SK-N-SH (cell line): ENCODE results near the gene PDPK1. TPM values are rescaled to one million over a fixed set of nuclear protein-coding genes. Genes with fewer than 3 reads are reported as not detected.

ENCODE experiments used
- CTCF ChIA-PET: fragments of 300-600, 350-600 bp; formaldehyde crosslinking; extraction: SDS; loops from one replicate; lab custom pipeline; 2021; lab: Yijun Ruan, JAX
- POLR2A ChIA-PET: fragments of 350-600 bp; sonication (Branson Sonifier 250); formaldehyde crosslinking; extraction: SDS; loops from one replicate; lab custom pipeline; 2020; ENCODE audit warnings: antibody characterized with exemption, inconsistent platforms; lab: Yijun Ruan, JAX
- DNase-seq: peaks from one replicate; pipeline ENCODE4 v3.0.0; 2012
- H2AFZ ChIP-seq: fragments of 200-600 bp; sonication (generic); 2 replicates; pipeline ENCODE4 v1.8.1; 2016; ENCODE audit warnings: antibody characterized with exemption, mild to moderate bottlenecking, low read depth
- H3F3A ChIP-seq: fragments of 200-600 bp; sonication (generic); replicated peaks from 2 replicates; pipeline ENCODE3; 2016; ENCODE audit warnings: antibody characterized with exemption, mild to moderate bottlenecking; ENCODE audit not compliant: insufficient read depth
- H3K27ac ChIP-seq, 2 experiments: fragments of 200-500 bp in 1 of 2; fragments of 200-600 bp in 1 of 2; sonication (Bioruptor generic) in 1 of 2; sonication (generic), shearing (Covaris generic) in 1 of 2; 2 replicates each; pipeline versions ENCODE4 v1.5.1 to v1.6.1; 2014 to 2016; ENCODE audit warnings: low read depth in 2 of 2, inconsistent platforms in 1 of 2, low read length in 1 of 2, mild to moderate bottlenecking in 1 of 2, mixed read lengths in 1 of 2
- H3K27me3 ChIP-seq: fragments of 200-600 bp; sonication (generic), shearing (Covaris generic); 2 replicates; pipeline ENCODE4 v1.6.1; 2016; ENCODE audit warnings: mixed run types; ENCODE audit not compliant: insufficient read depth
- H3K36me3 ChIP-seq, 2 experiments: fragments of 200-500 bp in 1 of 2; fragments of 200-600 bp in 1 of 2; sonication (Bioruptor generic) in 1 of 2; sonication (generic) in 1 of 2; replicated peaks in 1 of 2; 2 replicates each; pipeline versions ENCODE3 to v1.5.1; 2014 to 2016; ENCODE audit warnings: low read length in 1 of 2, mild to moderate bottlenecking in 1 of 2; ENCODE audit not compliant: insufficient read depth in 2 of 2, control insufficient read depth in 1 of 2
- H3K4me1 ChIP-seq, 2 experiments: fragments of 200-500 bp in 1 of 2; fragments of 200-600 bp in 1 of 2; sonication (Bioruptor generic) in 1 of 2; sonication (generic), shearing (Covaris generic) in 1 of 2; 2 replicates each; pipeline versions ENCODE4 v1.5.1 to v1.6.1; 2014 to 2016; ENCODE audit warnings: low read depth in 1 of 2, low read length in 1 of 2, mixed run types in 1 of 2; ENCODE audit not compliant: insufficient read depth in 2 of 2, control insufficient read depth in 1 of 2
- H3K4me2 ChIP-seq: fragments of 200-600 bp; sonication (generic), shearing (Covaris generic); 2 replicates; pipeline ENCODE4 v1.6.1; 2017; ENCODE audit warnings: mixed run types
- H3K4me3 ChIP-seq, 2 experiments: fragments of 200-500 bp in 1 of 2; fragments of 200-600 bp in 1 of 2; sonication (Bioruptor generic) in 1 of 2; sonication (generic), shearing (Covaris generic) in 1 of 2; 2 replicates each; pipeline versions ENCODE4 v1.5.1 to v1.8.1; 2014 to 2016; ENCODE audit warnings: low read depth in 2 of 2, inconsistent platforms in 1 of 2, low read length in 1 of 2, mild to moderate bottlenecking in 1 of 2, mixed read lengths in 1 of 2, moderate library complexity in 1 of 2
- H3K79me2 ChIP-seq: fragments of 200-600 bp; sonication (generic); 2 replicates; pipeline ENCODE4 v1.8.1; 2017; ENCODE audit warnings: mild to moderate bottlenecking; ENCODE audit not compliant: insufficient read depth
- H3K9ac ChIP-seq: fragments of 200-600 bp; sonication (generic); 2 replicates; pipeline ENCODE4 v1.6.1; 2017; ENCODE audit warnings: mixed run types
- H3K9me2 ChIP-seq: fragments of 200-600 bp; sonication (generic); 2 replicates; pipeline ENCODE4 v1.6.1; 2017; ENCODE audit warnings: mixed run types
- H3K9me3 ChIP-seq: fragments of 200-600 bp; sonication (generic); 2 replicates; pipeline ENCODE4 v1.6.1; 2017; ENCODE audit warnings: mixed run types, mild to moderate bottlenecking, moderate library complexity
- H4K20me1 ChIP-seq: fragments of 200-600 bp; sonication (generic); 2 replicates; pipeline ENCODE4 v1.6.1; 2017; ENCODE audit warnings: mild to moderate bottlenecking, mixed run types; ENCODE audit not compliant: insufficient read depth
- CHD2 ChIP-seq: fragments of 150-350 bp; IDR thresholded peaks from 2 replicates; pipeline ENCODE4 v1.6.1; 2018; ENCODE audit warnings: low read length; ENCODE audit not compliant: partially characterized antibody
- EZH2phosphoT487 ChIP-seq: fragments of 200-600 bp; sonication (generic); IDR thresholded peaks from 2 replicates; pipeline ENCODE4 v1.6.1; 2017; ENCODE audit warnings: low read depth, mixed run types, mild to moderate bottlenecking, antibody characterized with exemption, moderate library complexity, borderline replicate concordance
- FOXJ3 ChIP-seq: sonication (generic); formaldehyde crosslinking; IDR thresholded peaks from 2 replicates; pipeline ENCODE4 v1.5.1; 2020; ENCODE audit warnings: mild to moderate bottlenecking, missing genetic modification reagents
- GATA2 ChIP-seq: sonication (generic); formaldehyde crosslinking; IDR thresholded peaks from 2 replicates; pipeline ENCODE4 v1.5.0; 2020; ENCODE audit warnings: mild to moderate bottlenecking, missing genetic modification reagents
- MXI1 ChIP-seq: IDR thresholded peaks from 2 replicates; pipeline ENCODE4 v1.6.1; 2012; ENCODE audit warnings: mild to moderate bottlenecking, low read depth, low read length, improper control_type of control experiment
- NFIC ChIP-seq: IDR thresholded peaks from 2 replicates; pipeline ENCODE4 v1.4.0; 2012; ENCODE audit warnings: borderline replicate concordance
- NRF1 ChIP-seq: IDR thresholded peaks from 2 replicates; pipeline ENCODE4 v1.6.1; 2012; ENCODE audit warnings: low read depth, mild to moderate bottlenecking, low read length
- POLR2AphosphoS5 ChIP-seq: IDR thresholded peaks from 2 replicates; pipeline ENCODE4 v1.6.1; 2012; ENCODE audit warnings: low read depth, low read length
- RAD21 ChIP-seq: IDR thresholded peaks from 2 replicates; pipeline ENCODE4 v1.6.1; 2012; ENCODE audit warnings: mild to moderate bottlenecking, low read length
- RXRA ChIP-seq: IDR thresholded peaks from 2 replicates; pipeline ENCODE4 v1.4.0; 2012; ENCODE audit warnings: low read depth, mild to moderate bottlenecking, borderline replicate concordance
- SIN3A ChIP-seq: IDR thresholded peaks from 2 replicates; pipeline ENCODE4 v1.6.1; 2012; ENCODE audit warnings: low read depth, mild to moderate bottlenecking, low read length, moderate library complexity, borderline replicate concordance
- SMC3 ChIP-seq: IDR thresholded peaks from 2 replicates; pipeline ENCODE4 v1.6.1; 2012; ENCODE audit warnings: low read depth, low read length, improper control_type of control experiment
- TEAD4 ChIP-seq: IDR thresholded peaks from 2 replicates; pipeline ENCODE4 v1.4.0; 2012; ENCODE audit warnings: mild to moderate bottlenecking, borderline replicate concordance; ENCODE audit not compliant: insufficient read depth
- WGBS: methylation state at CpG from one replicate; pipeline ENCODE4 v1.1.6; 2017; ENCODE audit warnings: low lambda C conversion rate; 5-methylcytosine and 5-hydroxymethylcytosine counted together
- polyA plus RNA-seq, 3 experiments: library from polyadenylated mRNA; depleted of rRNA; stranded (reverse); fragments of >200 nt; gene quantifications; 2 replicates each; pipeline ENCODE4 v1.2.3, GENCODE V29; 2012
- TF ChIP-seq, protein P1 (sequence below): IDR thresholded peaks from 2 replicates; pipeline ENCODE4; 2012
- TF ChIP-seq, protein P2 (sequence below): fragments of 150-350 bp; IDR thresholded peaks from 2 replicates; pipeline ENCODE4 v1.6.1; 2017; ENCODE audit warnings: antibody characterized with exemption, low read length, low read depth, borderline replicate concordance
- TF ChIP-seq, protein P3 (sequence below): fragments of 150-350 bp; IDR thresholded peaks from 2 replicates; pipeline ENCODE4 v1.6.1; 2016; ENCODE audit warnings: mild to moderate bottlenecking, low read depth, low read length
- TF ChIP-seq, protein P4 (sequence below): IDR thresholded peaks from 2 replicates; pipeline ENCODE4 v1.4.0; 2012; ENCODE audit warnings: low read depth, borderline replicate concordance
- TF ChIP-seq, protein P5 (sequence below): fragments of 200-600 bp; sonication (generic); IDR thresholded peaks from 2 replicates; pipeline ENCODE4 v1.6.1; 2017; ENCODE audit warnings: antibody characterized with exemption, mild to moderate bottlenecking, moderate library complexity

PDPK1 gene
- polyA plus RNA-seq, 1 of the 3 experiments (the other 2 are of a cell fraction) = 22.0 TPM

DNA sequence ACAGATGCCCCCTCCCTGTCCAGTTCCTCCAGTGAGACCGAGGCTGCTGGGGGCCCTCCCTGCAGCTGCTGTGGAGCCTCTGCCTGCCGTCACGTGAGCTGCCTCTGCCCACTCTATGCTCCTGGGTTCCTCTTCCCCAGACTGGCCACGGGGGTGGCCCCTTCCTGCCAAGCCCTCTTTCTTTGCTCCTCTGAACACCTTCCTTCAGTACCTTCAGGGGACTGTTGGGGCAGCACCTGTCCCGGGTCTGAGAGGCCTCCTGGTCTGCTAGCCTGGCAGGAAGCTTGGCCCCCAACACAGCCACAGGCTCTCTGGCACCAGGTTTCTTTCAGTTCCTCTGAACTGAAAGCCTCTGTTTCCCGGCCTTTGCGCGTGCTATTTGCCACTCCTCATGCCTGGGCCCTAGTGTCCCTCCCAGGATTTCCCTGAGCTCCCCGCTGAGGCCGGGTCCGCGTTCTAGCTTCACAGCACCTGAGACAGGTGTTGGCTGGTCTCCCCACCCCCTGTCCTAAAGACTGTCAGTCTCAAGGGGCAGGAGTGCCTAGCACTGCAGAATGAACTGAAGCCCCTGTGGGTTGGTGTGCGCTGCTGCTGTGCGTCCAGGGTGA lies 30.7 kb upstream of the PDPK1 start (continued):
- TF ChIP-seq SIN3A = no peak

DNA sequence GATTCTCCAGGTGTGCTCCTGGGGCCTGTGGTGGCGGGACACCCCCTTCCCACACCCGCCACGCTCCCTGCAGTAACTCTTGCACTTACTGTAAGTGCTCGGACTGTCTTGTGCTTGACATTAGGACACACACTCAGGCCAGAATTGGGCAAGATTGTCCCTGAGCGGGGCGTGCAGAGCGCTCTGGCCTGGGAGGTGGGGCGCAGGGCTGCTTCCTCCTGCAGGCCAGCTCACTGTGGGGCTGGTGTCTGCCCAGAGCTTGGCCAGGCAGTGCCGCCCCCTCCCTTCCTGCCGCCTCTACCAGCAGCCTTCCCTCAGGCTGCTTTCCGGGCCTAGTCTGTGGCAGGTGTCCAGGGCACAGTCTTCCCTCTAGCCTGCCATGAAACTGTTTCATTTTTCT lies 30.2 kb upstream of the PDPK1 start:
- no peak for DNase-seq
- Histone ChIP-seq H3K27me3 (no peaks in the 10 kb centered on the region), H3K79me2 (no peaks in the 10 kb centered on the region), H3F3A (peaks cover 4% of the 10 kb centered on the region), H3K9me3 (no peaks in the 10 kb centered on the region), H3K9ac (no peak overlapping the region), H3K9me2 (no peaks in the 10 kb centered on the region), H3K36me3 (no peaks in the 10 kb centered on the region), H3K4me3 (no peak overlapping the region), H3K4me1 (peaks cover 0 to 3% of the 10 kb centered on the region in 2 experiments; a peak in 1 of 4 replicates), H3K4me2 (no peak overlapping the region), H4K20me1 (no peaks in the 10 kb centered on the region), H3K27ac (no peak overlapping the region), H2AFZ (no peak overlapping the region)
- TF ChIP-seq GATA2 (CRISPR knock-in tag) = no peak
- no peak for TF ChIP-seq CHD2
- TF ChIP-seq, protein P1, sequence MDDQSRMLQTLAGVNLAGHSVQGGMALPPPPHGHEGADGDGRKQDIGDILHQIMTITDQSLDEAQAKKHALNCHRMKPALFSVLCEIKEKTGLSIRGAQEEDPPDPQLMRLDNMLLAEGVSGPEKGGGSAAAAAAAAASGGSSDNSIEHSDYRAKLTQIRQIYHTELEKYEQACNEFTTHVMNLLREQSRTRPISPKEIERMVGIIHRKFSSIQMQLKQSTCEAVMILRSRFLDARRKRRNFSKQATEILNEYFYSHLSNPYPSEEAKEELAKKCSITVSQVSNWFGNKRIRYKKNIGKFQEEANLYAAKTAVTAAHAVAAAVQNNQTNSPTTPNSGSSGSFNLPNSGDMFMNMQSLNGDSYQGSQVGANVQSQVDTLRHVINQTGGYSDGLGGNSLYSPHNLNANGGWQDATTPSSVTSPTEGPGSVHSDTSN = no peak
- no peak for TF ChIP-seq RAD21
- no peak for TF ChIP-seq NRF1
- TF ChIP-seq, protein P2, sequence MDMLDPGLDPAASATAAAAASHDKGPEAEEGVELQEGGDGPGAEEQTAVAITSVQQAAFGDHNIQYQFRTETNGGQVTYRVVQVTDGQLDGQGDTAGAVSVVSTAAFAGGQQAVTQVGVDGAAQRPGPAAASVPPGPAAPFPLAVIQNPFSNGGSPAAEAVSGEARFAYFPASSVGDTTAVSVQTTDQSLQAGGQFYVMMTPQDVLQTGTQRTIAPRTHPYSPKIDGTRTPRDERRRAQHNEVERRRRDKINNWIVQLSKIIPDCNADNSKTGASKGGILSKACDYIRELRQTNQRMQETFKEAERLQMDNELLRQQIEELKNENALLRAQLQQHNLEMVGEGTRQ = no peak
- no peak for TF ChIP-seq MXI1
- TF ChIP-seq NFIC = no peak
- no peak for TF ChIP-seq SMC3
- TF ChIP-seq POLR2AphosphoS5 = no peak
- TF ChIP-seq FOXJ3 (CRISPR knock-in tag) = no peak
- TF ChIP-seq, protein P3, sequence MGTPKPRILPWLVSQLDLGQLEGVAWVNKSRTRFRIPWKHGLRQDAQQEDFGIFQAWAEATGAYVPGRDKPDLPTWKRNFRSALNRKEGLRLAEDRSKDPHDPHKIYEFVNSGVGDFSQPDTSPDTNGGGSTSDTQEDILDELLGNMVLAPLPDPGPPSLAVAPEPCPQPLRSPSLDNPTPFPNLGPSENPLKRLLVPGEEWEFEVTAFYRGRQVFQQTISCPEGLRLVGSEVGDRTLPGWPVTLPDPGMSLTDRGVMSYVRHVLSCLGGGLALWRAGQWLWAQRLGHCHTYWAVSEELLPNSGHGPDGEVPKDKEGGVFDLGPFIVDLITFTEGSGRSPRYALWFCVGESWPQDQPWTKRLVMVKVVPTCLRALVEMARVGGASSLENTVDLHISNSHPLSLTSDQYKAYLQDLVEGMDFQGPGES = no peak
- TF ChIP-seq, protein P4, sequence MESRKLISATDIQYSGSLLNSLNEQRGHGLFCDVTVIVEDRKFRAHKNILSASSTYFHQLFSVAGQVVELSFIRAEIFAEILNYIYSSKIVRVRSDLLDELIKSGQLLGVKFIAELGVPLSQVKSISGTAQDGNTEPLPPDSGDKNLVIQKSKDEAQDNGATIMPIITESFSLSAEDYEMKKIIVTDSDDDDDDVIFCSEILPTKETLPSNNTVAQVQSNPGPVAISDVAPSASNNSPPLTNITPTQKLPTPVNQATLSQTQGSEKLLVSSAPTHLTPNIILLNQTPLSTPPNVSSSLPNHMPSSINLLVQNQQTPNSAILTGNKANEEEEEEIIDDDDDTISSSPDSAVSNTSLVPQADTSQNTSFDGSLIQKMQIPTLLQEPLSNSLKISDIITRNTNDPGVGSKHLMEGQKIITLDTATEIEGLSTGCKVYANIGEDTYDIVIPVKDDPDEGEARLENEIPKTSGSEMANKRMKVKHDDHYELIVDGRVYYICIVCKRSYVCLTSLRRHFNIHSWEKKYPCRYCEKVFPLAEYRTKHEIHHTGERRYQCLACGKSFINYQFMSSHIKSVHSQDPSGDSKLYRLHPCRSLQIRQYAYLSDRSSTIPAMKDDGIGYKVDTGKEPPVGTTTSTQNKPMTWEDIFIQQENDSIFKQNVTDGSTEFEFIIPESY = no peak
- no peak for TF ChIP-seq EZH2phosphoT487
- TF ChIP-seq RXRA = no peak
- no peak for TF ChIP-seq TEAD4
- TF ChIP-seq, protein P5, sequence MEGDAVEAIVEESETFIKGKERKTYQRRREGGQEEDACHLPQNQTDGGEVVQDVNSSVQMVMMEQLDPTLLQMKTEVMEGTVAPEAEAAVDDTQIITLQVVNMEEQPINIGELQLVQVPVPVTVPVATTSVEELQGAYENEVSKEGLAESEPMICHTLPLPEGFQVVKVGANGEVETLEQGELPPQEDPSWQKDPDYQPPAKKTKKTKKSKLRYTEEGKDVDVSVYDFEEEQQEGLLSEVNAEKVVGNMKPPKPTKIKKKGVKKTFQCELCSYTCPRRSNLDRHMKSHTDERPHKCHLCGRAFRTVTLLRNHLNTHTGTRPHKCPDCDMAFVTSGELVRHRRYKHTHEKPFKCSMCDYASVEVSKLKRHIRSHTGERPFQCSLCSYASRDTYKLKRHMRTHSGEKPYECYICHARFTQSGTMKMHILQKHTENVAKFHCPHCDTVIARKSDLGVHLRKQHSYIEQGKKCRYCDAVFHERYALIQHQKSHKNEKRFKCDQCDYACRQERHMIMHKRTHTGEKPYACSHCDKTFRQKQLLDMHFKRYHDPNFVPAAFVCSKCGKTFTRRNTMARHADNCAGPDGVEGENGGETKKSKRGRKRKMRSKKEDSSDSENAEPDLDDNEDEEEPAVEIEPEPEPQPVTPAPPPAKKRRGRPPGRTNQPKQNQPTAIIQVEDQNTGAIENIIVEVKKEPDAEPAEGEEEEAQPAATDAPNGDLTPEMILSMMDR = no peak
- CTCF ChIA-PET = interaction anchor here (0.6 kb wide), 1 partner anchor 331 kb away, joined by 3 read pairs; no protein-coding TSS in a partner anchor
- WGBS = 95% methylated on average over 9 of the region's 11 CpGs
- POLR2A ChIA-PET = no interaction called here
